SH-SY5Y (cell line): ENCODE results near the gene PXYLP1.

Experiments used
- GATA2 ChIP-seq: IDR thresholded peaks from 2 replicates; pipeline ENCODE4 v1.6.1; 2011; ENCODE audit warnings: mild to moderate bottlenecking, low read depth, low read length
- GATA3 ChIP-seq: IDR thresholded peaks from 2 replicates; pipeline ENCODE4 v1.6.1; 2011; ENCODE audit warnings: low read depth, mild to moderate bottlenecking, low read length, moderate library complexity

- TF ChIP-seq GATA2 (no peak), GATA3 (no peak)
Observed at GRCh38 chr3:141343865-141344271, 112.2 kb downstream of the PXYLP1 start.
